Adrenal gland (tissue), 5 donors: ENCODE measurements around the gene MAP3K14.
"Not testable (repeated sequence)": the region's sequence is repeated elsewhere in the genome, so short reads cannot be mapped to it uniquely, and the experiment has no call there.

ENCODE experiments used
- CTCF ChIP-seq, 6 experiments: fragments of 450-650 bp in 4 of 6; fragments of 200-600 bp in 2 of 6; sonication (generic) in 1 of 6; IDR thresholded peaks; 1 replicate in 5 of 6; 2 replicates in 1 of 6; pipeline versions ENCODE4 v1.5.1 to v1.8.0; 2016 to 2021; ENCODE audit warnings: antibody characterized with exemption in 6 of 6, mild to moderate bottlenecking in 2 of 6, moderate library complexity in 1 of 6
- POLR2A ChIP-seq, 2 donors: fragments of 450-650 bp; IDR thresholded peaks; one replicate each; pipeline ENCODE4 v1.6.1; 2017; ENCODE audit warnings: antibody characterized with exemption in 2 of 2, mild to moderate bottlenecking in 2 of 2, moderate library complexity in 1 of 2
- donor health status: DM: no; HTN: no; CAD: no.

- not testable (repeated sequence) for TF ChIP-seq CTCF, POLR2A (IDR thresholded peaks at IDR 0.05)
Measured at GRCh38 chr17:45302220-45302619, 14.6 kb downstream of the MAP3K14 start.
